Measurements from ENCODE around the gene NUDT3.

NUDT3 gene

DNA sequence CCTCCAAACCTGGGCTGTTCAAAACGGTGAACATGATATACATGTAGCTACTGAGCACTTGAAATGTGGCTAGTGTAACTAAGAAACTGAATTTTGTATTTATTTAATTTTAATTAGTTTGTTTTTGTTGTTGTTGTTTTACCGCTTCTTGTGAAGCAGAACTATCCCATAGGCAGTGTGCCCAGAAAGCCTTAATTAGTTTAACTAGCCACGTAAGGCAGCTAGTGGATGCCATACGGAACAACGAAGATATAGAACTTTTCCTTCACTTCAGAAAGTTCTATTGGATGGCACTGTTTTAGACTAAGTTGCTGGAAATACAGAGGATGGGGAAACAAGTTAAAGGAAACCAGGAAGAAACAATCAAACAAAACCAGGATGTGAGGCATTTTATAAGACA lies 70.6 kb downstream of the NUDT3 start:
- no peak for DNase-seq (ENCODE audit: low spot score)

DNA sequence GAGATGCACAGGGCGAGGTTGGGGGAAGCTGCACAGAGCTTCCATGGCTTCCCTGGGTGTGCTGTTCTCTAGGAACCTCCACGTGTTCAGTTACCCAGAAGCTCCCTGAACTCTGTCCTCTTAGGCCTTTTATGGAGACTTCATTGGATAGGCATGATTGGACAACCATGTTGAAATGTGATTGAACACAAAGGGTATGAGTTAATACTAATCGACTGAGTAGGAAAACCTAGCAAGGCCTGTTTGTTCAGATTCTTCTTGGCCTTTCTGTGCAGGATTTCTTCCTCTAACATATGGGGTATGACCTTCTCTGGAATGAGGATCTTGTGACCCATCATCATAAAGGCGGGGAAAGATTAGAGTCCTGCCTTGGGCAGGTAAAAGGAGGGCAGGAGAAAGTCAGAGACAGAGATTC lies 73.0 kb downstream of the NUDT3 start:
- DNase-seq (ENCODE audit: low spot score) = no peak

DNA sequence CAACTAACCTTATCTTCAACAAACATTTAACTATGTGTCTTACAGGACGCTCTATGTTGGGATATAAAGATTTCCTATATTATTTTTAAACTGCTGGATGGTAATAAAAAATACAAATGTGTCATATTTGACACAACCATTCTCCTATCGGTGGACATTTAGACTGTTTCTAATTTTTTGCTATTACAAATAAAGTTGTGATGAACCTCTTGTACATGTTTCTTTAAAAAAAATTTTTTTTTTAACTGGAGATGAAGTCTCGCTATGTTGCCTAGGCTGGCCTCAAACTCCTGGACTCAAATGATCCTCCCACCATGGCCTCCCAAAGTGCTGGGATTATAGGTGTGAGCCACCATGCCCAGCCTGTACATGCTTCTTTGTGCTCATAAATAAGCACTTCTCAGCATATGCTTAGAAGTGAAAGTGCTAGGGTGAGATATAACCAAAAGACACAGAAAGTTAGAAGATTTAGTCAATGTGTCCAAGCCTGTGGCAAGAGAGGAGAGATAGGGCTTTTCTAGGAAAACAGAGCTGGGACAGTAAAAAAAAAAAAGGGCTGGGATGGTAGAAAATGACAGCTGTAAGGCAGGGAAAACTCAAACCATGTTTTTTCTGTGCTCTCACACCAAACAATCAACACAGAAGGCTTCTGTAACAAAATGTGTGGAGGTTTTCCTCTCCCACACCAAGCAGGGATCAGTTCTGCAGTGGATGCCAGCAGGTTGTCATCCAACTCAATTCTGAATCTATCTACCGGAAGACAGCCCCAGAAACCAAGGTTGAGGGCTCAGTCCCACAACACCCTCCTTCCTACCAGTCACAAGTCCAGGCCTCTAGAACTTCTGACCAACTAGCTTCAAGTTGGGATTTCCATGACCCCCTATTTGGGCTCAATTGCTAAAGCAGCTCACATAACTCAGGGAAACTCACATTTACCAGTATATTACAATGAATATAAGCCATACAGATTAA lies 73.7 kb downstream of the NUDT3 start:
- DNase-seq (ENCODE audit: low spot score) = no peak

DNA sequence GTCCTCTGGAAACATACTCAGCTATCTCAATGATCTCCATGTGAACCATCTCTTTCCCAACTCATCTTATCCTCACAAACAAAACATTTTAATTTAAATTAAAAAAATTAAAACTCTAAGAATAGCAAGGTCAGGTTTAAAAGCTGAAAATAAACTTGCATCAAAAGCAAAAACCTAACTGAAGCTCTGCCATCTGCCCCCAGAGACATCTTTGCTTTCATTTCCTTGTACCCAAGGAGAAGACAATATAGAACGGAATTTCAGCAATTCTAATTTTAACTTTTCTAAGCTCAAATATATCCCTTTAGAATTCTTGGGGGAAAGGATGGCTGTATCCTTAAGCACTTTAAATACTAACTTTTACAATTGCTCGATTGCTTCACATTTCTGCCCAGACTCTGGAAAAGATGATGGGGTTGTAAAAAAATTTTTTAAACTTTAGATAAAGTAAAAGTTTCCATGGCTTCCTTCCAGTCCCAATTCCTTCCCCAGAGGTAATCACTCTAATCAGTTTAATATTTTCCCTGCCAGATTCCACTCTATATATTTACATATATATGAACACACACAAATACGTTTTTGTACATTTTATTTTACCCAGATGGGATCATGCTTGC lies 74.5 kb downstream of the NUDT3 start:
- DNase-seq (ENCODE audit: low spot score) = no peak

DNA sequence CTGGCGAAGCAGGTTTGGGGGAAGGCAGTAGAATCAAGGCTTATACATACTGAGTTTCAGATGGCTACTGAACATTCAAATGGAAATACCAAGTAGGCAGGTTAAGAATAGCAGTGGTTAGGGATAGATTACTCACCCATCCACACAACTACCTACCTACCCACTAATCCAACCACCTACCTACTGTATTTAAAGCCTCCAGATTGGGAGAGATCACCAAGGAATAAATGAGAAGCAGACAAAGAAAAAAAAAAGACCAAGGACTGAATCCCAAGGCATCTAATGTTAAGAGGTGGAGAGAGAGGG lies 75.3 kb downstream of the NUDT3 start:
- DNase-seq (ENCODE audit: low spot score) = no peak

DNA sequence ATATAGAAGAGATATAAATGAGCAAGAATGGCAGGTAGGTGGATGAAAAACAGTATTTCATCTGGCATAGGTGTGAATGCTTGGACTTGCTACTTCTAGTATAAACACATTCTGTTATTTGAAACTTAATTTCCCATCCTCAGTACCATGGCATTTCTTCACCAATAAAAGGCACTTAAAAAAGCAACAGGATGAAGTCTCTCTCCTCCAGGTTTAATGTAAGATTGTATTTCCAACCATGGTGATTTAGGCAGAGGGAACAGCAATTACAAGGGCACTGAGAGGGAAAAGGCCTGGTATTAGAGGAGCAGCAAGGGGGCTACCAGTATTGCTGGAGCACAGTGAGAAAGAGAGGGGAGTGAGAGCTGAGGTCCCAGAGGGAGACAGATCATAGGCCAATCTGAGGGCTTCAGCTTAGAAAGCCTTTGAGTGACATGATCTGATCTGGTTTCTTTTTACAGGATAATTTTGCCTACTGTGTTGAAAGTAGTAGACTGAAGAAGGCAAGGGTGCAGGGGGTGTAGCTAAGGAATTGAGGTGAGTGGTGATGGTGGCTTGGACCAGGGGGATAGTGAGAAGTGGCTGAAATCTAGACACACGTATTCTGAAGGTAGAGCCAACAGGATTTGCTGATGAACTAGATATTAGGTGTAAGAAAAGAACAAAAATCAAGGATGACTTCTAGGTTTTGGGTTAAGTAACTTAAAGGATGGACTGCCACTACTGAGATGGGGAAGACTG lies 75.9 kb downstream of the NUDT3 start:
- DNase-seq (ENCODE audit: low spot score) = no peak

DNA sequence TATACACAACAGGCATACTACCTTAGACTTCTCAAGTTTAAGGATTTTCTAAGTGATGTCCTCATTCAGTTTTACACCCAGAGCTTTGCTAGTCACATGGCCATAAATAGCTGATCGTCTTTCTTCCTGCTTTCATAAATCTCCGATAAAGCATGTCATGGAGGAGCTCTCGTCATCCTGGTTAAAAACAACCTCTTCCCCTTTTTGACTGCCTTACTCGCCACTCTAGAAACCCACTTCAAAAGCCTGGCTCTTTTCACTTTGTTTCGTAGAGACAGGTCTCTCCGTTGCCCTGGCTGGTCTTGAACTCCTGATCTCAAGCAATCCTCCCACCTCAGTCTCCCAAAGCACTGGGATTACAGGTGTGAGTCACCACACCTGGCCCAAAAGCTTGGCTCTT lies 76.7 kb downstream of the NUDT3 start:
- no peak for DNase-seq (ENCODE audit: low spot score)

DNA sequence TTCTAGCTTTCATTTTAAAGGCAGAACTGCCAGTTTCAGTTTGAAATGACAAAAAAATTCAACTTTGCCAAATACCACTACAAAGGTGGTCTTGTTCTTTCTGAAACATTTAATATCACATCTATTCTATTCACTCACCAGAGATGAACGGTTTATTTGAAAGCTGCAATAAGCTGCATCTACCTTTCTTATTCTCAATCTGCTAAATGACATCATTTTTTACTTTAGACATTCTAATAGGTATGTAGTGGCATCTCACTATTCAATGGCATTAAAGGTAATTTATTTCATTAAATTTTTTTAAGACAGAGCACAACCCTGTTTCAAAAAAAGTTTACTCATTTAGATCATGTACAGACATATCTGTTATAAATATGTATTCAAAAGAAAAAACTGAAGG lies 77.2 kb downstream of the NUDT3 start:
- no peak for DNase-seq (ENCODE audit: low spot score)

DNA sequence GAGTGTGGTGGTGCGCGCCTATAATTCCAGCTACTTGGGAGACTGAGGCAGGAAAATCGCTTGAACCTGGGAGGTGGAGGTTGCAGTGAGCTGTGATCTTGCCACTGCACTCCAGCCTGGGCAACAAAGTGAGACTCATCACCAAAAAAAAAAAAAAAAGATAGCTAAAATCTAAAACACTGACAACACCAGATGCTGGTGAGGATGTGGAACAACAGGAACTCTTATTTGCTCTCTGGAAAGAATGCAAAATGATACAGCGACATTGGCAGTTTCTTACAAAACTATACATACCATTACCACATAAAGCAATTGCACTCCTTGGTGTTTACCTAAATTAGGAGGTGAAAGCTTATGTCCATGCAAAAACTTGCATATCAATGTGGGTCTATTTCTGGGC lies 80.2 kb downstream of the NUDT3 start:
- no peak for DNase-seq (ENCODE audit: low spot score)

DNA sequence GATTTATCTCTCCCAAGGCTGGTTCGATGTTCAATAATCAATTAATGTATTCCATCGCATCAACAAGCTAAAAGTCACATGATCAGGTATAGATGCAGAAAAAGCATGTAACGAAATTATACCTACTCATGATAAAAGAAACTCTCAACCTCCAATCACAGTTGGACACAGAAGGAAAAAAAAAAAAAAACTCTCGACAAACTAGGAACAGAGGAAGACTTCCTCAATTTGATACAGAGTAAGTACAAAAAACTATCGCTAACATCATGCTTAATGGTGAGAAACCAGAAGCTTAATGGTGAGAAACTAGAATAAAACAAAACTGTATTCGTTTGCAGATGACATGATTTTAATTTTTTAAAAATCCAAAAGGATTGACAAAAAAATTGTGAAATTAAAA lies 81.7 kb downstream of the NUDT3 start:
- no peak for DNase-seq (ENCODE audit: low spot score)

DNA sequence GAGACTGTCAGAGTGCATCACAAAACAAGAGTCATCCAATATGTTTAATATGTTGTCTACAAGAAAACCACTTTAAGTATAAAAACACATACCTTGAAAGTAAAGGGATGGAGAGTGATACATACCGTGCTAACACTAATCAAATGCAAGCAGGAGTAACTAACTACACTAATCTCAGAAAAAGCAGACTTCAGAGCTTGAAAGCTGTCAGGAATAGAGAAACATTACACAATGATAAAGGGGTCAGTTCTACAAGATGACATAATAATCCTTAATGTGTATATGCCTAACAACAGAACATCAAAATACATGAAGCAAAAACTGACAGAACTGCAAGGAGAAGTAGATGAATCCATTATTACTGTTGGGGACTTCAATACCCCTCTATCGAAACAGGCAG lies 84.0 kb downstream of the NUDT3 start:
- no peak for DNase-seq (ENCODE audit: low spot score)

DNA sequence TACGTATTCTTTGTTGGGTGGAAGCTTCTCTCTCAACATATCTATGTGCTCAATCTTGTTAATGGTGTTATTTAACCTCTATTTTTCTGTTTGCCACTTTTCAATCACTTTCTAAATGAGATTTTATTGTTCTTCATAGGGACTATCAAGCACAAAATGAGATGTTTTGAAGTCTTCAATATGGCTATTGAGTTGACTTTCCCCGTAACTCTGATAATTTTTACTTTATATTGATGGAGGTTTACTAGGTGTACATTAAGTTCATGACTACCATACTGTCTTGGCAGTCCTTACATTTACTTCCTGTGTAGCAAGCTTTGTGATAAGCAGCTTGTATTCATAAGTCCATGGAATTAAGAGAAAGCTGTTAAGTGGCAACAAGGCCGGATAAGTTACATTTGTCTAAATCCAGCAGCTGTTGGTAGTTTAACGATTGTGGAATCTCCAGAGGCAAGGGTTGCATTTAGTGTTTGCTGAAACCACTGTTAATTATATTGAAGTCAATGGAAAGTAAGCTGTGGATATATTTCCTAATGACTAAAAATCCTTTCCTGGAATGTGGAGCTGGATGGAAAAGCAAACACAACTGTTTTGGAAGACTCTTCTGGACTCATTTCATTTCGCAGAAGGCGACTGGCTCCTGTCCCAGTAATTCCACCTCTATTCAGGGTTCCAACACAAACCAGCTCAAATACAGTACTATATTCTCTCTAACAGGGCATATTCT lies 86.3 kb downstream of the NUDT3 start:
- DNase-seq (ENCODE audit: low spot score) = no peak

DNA sequence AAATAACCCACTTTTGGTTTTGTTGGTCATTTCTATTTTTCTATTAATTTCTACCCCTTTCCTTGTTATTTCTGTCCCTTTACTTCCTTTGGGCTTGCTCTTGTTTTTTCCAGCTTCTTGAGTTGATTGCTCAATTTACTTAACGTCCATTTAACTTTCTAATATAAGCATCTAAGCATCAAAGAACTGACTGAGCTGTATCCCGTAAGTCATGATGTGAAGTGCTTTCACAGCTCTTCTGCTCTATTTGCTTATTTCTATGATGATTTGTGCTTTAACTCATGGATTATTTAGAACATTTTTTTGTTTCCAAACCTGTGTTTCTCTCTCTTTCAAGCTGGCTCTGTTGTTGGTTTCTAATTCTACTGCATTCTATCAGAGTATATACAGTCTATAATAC lies 87.0 kb downstream of the NUDT3 start:
- DNase-seq (ENCODE audit: low spot score) = no peak

DNA sequence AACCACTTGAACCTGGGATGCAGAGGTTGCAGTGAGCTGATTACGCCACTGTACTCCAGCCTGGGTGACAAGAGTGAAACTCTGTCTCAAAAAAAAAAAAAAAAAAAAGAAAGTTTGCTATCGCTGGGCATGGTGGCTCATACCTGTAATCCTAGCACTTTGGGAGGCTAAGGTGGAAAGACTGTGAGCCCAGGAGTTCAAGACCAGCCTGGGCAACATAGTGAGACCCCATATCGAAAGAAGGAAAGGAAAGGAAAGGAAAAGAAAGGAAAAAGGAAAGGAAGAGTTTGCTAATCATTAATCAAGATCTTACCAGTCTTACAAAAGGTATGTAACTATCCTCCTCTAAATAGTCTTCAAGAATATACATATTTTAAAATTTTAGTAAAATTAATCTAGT lies 88.3 kb downstream of the NUDT3 start:
- no peak for DNase-seq (ENCODE audit: low spot score)

DNA sequence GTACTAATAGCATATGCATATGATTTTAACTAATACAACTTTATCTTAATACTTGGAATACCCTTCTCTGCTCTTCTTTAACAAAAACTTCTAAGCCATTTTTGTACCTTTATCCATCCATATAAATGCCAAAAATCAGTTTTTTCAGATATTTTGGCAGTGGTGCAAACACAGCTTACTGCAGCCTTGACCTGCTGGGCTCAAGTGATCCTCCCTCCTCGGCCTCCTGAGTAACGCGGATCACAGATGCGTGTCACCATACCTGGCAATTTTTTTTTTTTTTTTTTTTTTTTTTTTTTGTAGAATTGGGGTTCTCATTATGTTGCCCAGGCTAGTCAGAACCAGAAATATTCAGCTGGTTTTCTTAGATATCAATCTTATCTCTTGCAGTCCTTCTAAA lies 89.5 kb downstream of the NUDT3 start:
- DNase-seq (ENCODE audit: low spot score) = no peak

DNA sequence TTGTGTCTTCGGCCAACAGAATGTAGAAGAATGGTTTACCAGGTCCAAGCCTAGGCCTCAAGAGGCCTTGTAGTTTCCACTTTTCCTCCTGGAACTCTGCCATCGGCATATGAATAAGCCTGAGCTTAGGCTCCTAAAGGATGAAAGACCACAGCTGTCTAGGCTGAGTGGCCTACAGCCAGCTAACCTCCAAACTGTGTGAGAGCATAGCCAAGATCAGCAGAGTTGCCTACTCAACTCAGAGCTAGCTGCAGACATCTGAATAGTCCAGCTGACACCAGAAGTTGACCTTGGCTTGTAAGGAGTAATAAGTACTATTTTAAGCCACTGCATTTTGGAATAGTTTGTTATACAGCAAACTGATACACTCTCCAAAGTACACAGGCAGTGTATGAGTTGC lies 91.1 kb downstream of the NUDT3 start:
- DNase-seq (ENCODE audit: low spot score) = no peak

DNA sequence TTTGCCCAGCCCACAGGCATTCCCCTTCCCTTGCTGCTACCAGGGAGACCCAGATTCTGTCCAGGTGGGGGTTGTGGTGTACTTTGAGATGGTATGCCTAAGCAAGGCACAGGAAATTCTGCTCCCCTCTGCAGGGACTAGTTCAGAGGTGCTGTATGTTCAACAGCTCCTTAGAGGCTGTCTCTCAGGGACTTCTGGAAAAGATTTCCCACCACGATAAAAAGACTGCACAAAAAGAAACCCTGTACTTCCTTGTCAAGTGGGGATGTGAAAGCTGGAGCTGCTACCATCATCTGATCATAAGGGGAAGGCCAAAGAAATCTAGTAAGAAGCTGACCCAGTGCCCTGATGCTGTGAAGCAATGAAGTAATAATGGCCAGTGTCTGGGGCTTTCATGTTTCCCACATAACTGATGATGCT lies 92.1 kb downstream of the NUDT3 start:
- DNase-seq (ENCODE audit: low spot score) = no peak

DNA sequence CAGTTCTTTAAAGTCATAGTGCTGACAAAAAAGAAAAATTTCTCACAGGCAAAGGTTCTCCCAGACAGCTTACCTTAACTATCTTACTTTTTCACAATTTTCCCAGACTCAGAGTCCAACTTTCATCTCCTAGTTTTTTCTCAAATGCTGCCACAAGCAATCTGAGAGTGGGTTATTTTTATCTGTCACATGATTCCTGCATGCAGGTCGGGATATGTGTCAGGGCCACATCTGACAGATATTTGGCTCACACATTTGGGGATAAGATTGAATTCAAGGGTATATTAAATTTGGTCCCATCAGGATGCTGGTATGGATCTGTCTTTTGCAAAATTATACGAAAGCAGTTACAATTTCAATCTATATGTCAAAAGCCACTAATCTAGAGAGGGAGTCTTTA lies 93.5 kb downstream of the NUDT3 start:
- DNase-seq (ENCODE audit: low spot score) = no peak

DNA sequence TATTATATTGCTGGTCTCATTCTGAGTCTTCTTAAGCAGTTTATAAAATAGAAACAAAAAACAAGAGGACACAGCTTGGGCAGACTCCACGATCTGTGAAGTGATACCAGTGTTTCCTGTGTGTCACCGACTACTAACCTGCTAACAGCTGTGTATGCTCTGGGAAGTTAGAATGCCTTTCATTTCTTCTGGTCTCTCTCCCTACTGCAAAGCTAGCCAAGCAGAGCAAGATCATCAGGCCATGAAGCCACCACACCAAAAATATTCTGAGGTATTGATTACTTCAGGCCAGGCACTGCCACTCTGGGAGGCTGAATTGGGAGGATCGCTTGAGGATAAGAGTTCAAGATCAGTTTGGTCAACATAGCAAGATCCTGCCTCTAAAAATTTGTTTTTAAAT lies 96.7 kb downstream of the NUDT3 start:
- DNase-seq (ENCODE audit: low spot score) = no peak

DNA sequence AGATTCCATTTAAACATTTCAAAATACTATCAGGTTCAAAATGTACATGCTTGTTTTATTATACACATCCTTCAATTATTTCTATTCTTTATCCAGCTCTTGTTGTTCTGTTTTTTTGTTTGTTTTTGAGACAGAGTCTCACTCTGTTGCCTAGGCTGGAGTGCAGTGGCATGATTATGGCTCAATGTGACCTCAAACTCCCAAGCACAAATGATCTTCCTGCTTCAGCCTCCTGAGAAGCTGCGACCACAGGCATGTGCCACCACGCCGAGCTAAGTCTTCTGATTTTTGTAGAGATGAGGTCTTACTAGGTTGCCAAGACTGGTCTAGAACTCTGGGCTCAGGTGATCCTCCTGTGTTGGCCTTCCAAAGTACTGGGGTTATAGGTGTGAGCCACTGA lies 99.5 kb downstream of the NUDT3 start:
- no peak for DNase-seq (ENCODE audit: low spot score)

DNA sequence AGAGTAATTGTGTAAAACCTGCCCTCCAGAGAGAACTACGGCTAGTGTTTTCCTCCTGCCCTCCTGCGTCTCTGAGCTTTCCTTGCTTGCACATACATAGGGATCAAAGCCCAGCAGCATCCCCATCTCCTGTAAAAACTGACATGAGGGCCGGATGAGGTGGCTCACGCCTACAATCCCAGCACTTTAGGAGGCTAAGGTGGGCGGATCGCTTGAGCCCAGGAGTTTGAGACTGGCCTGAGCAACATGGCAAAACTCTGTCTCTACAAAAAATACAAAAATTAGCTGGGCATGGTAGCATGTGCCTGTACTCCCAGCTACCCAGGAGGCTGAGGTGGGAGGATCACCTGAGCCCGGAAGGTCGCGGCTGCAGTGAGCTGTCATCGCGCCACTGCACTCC lies 103.3 kb downstream of the NUDT3 start:
- no peak for DNase-seq (ENCODE audit: low spot score)

DNA sequence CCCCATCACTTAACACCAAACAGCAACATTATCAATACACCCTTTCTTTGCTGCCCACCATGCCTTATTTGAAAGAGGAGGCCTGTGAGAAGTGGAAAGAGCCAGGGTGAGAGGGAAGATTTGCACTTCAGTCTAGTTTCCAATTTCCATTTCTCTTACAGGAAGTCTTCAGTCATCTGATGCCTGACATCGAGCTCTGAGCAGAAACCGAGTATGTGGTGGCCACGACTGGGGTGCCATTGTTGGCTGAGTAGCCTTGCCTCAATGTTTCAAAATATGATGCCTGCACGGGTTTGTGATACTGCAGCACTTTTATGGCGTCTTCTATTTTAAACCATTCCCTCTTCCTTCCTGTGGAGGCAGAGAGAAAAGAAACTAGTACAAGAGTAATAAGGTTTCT lies 103.9 kb downstream of the NUDT3 start:
- no peak for DNase-seq (ENCODE audit: low spot score)
